ENCODE results near the gene TLK1.

TLK1 gene

DNA sequence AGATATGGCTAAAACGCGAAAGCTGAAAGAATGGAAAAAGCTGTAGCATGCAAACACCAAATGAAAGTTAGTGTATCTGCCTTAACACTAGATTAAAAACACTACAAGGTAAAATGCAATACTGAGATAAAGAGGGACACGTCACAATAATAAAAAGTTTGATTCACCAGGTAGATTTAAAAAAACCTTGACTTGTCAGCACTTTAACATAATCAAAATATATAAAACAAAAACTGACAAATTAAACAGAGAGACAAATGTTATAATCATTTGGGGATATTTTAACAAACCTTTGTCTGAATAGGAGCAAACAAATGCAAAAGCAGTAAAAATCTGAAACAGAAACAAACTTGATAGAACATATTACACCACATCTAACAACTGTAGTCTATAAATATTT, 18.3 kb downstream of the TLK1 start:
- TF ChIP-seq, protein P1, sequence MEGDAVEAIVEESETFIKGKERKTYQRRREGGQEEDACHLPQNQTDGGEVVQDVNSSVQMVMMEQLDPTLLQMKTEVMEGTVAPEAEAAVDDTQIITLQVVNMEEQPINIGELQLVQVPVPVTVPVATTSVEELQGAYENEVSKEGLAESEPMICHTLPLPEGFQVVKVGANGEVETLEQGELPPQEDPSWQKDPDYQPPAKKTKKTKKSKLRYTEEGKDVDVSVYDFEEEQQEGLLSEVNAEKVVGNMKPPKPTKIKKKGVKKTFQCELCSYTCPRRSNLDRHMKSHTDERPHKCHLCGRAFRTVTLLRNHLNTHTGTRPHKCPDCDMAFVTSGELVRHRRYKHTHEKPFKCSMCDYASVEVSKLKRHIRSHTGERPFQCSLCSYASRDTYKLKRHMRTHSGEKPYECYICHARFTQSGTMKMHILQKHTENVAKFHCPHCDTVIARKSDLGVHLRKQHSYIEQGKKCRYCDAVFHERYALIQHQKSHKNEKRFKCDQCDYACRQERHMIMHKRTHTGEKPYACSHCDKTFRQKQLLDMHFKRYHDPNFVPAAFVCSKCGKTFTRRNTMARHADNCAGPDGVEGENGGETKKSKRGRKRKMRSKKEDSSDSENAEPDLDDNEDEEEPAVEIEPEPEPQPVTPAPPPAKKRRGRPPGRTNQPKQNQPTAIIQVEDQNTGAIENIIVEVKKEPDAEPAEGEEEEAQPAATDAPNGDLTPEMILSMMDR (IDR thresholded peaks at IDR 0.05; ENCODE audit: insufficient read depth, low read length, missing control alignments) = no peak
- POLR2A ChIA-PET = no interaction called here
- no peak overlapping the region for H3K4me3 ChIP-seq (ENCODE audit: low read depth, low read length)
- CTCF ChIA-PET = no interaction called here
- no peak for DNase-seq (ENCODE audit: low read depth, low spot score)

DNA sequence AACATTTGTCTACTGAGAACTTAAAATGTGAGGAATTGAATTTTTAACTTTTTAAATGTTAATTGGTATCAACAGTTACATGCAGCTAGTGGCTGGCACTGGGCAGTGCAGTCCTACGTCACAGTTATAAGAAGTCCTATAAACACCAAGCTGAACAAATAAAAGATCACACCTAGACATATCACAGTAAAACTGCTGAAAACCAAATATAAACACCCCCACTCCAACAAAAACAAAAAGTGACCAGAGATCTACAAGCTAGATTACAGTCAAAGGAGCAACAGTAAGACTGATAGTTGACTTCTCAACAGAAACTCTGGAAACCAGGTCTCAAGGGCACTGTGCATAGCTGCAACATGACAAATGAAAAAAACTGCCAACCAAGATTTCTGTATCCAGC, 19.4 kb downstream of the TLK1 start:
- no peak for DNase-seq (ENCODE audit: low read depth, low spot score)
- ChIA-PET CTCF (interaction anchor here (1.1 to 1.3 kb wide), 4 partner anchors 17 to 275 kb away, joined by 4 to 6 read pairs (median 4); partner anchors contain the start of gene TLK1), POLR2A (no interaction called here)
- TF ChIP-seq, protein P1 (IDR thresholded peaks at IDR 0.05; ENCODE audit: insufficient read depth, low read length, missing control alignments) = no peak
- H3K4me3 ChIP-seq (ENCODE audit: low read depth, low read length) = no peak overlapping the region

DNA sequence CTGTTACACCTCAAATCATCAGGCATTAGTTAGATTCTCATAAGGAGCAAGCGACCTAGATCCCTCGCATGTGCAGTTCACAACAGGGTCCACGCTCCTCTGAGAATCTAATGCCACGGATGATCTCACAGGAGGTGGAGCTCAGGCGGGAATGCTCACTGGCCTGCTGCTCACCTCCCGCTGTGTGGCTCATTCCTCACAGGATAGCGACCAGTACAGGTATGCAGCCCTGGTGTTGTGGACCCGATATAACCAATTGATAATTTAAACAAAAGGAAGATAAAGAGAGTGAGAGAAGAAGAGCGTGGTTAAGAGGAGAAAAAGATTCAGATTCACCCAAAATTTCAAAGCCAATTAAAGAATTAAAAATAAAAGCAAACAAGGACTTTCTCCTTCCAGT, 20.8 kb downstream of the TLK1 start:
- TF ChIP-seq, protein P1 (IDR thresholded peaks at IDR 0.05; ENCODE audit: insufficient read depth, low read length, missing control alignments) = no peak
- DNase-seq (ENCODE audit: low read depth, low spot score) = no peak
- CTCF ChIA-PET = no interaction called here
- H3K4me3 ChIP-seq (ENCODE audit: low read depth, low read length) = no peak overlapping the region
- POLR2A ChIA-PET = no interaction called here

DNA sequence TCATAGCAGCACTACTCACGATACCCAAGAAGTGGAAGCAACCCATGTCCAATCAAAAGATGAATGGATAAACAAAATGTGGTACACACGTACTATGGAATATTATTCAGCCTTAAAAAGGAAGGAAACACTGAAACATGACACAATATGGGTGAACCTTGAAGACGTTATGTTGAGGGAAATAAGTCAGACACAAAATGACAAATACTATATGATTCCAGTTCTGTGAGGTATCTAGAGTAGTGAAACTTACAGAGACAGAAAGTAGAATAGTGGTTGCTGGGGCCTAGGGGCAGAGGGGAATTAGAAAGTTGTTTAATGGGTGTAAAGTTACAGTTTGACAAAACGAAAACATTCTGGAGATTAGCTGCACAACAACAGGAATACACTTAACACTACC, 24.7 kb downstream of the TLK1 start:
- TF ChIP-seq, protein P1 (IDR thresholded peaks at IDR 0.05; ENCODE audit: insufficient read depth, low read length, missing control alignments) = no peak
- no peak for DNase-seq (ENCODE audit: low read depth, low spot score)
- ChIA-PET POLR2A (no interaction called here), CTCF (interaction anchor here (1.1 to 1.2 kb wide), 2 partner anchors 23 to 49 kb away, joined by 3 to 4 read pairs; no protein-coding TSS in a partner anchor)
- H3K4me3 ChIP-seq (ENCODE audit: low read depth, low read length) = no peak overlapping the region

DNA sequence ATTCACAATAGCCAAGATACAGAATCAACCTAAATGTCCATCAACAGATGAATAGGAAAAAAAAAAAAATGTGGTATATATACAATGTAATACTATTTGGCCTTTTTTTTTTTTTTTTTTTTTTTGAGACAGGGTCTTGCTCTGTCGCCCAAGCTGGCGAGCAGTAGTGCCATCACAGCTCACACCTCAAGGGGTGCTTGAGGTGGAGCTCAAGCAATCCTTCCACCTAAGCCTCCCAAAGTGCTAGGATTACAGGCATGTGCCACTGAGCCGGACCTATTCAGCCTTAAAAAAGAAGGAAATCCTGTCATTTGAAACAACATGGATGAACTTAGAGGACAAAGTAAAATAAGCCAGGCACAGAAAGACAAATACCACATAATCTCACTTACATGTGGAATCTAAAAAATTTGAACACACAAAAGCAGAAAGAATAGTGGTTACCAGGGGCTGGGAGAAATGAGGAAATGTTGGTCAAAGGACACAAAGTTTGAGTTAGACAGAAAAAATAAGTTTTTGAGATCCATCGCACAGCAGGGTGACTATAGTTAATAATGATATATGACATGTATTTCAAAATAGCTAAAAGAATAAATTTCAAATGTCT, 26.0 kb downstream of the TLK1 start:
- no peak overlapping the region for H3K4me3 ChIP-seq (ENCODE audit: low read depth, low read length)
- ChIA-PET CTCF (interaction anchor here (1.1 kb wide), 1 partner anchor 24 kb away, joined by 4 read pairs; no protein-coding TSS in a partner anchor), POLR2A (interaction anchor here (0.6 kb wide), 1 partner anchor 20 kb away, joined by 3 read pairs; no protein-coding TSS in a partner anchor)

DNA sequence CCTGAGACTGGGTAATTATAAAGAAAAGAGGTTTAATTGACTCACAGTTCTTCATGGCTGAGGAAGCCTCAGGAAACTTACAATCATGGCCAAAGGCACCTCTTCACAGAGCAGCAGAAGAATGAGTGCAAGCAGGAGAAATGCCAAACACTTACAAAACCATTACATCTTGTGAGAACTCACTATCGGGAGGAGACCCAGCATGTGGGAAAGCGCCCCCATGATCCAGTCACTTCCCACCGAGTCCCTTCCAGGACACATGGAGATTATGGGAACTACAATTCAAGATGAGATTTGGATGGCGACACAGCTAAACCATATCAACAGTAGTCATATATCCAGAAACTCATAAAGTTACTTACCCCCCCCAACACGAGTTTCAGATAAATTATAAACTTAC, 28.6 kb downstream of the TLK1 start:
- no peak overlapping the region for H3K4me3 ChIP-seq (ENCODE audit: low read depth, low read length)
- TF ChIP-seq, protein P1 (IDR thresholded peaks at IDR 0.05; ENCODE audit: insufficient read depth, low read length, missing control alignments) = no peak
- CTCF ChIA-PET = interaction anchor here (1.4 kb wide), 1 partner anchor 284 kb away, joined by 5 read pairs; no protein-coding TSS in a partner anchor
- no peak for DNase-seq (ENCODE audit: low read depth, low spot score)
- POLR2A ChIA-PET = no interaction called here

More for the DNA sequence above, 26.0 kb downstream of the TLK1 start:
- DNase-seq (ENCODE audit: low read depth, low spot score) = no peak
- TF ChIP-seq, protein P1 (IDR thresholded peaks at IDR 0.05; ENCODE audit: insufficient read depth, low read length, missing control alignments) = no peak
